HG03159 (cell line): ENCODE measurements around the gene ZC3H7A.
A peak's percentile ranks its signal among the peaks of the same experiment; 100 is the strongest.

ENCODE experiments used
- ATAC-seq: cut with Tn5 transposase; IDR thresholded peaks from one replicate; pipeline ENCODE4 v1.9.1; 2021; ENCODE audit warnings: mild to moderate bottlenecking, moderate library complexity; ENCODE audit not compliant: unreplicated experiment

The ZC3H7A gene

DNA sequence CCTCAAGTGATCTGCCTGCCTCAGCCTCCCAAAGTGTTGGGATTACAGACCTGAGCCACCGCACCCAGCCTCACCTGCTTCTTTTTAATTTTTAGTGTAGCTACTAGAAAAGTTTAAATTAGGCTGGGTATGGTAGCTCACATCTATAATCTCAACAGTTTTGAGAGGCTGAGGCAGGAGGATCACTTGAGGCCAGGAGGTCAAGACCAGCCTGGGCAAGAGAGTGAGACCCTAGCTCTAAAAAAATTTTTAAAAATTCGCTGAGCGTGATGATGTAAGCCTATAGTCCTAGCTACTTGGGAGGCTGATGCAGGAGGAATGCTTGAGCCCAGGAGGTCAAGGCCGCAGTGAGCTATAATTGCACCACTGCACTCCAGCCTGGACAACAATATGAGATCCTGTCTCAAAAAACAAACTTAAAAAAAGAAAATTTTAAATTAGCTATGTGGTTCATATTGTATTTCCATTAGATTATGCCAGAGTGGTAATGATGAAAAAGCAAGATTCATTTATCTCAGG is 89.3 kb downstream of the ZC3H7A start:
- no peak for ATAC-seq

DNA sequence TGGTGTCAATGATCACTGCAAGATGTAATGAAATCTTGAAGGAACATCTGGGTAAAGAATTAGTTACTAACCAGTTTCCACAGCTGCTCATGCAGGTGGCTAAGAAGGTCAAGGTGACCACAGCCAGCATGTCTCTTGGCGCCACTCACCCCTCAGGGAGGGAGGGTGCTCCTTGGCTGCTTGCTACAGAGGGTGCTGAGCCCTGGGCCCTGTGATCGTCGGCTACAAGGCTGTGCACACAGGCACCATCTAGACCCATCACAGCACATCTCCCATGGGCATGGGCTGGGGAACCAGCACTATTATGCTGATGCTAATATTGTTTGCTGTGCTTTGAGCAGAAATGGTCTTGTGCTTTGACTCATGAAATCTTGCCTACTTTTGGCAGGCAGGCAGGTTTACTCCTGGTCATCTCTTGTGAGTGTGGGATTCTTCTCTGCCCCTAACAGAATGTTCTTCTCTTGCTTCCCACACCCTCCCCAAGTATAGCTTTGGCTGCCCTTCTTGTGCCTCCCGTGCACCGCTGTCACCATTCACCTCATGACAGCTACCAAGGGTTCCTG is 90.8 kb downstream of the ZC3H7A start:
- ATAC-seq = peak; percentile 65

GRCh38 chr16:11705311-11706025 is 91.6 kb downstream of the ZC3H7A start:
- ATAC-seq = no peak
